ENCODE results near the gene CEPT1. TPM values are rescaled to one million over a fixed set of nuclear protein-coding genes. Genes with fewer than 3 reads are reported as not detected.

CEPT1 gene
- total and polyA plus RNA-seq, 2 donors from 2014 or later: 19.2 to 35.7 TPM

- intact Hi-C loops (cut with DNase I): no loop called here
- Histone ChIP-seq H3K4me3 (ENCODE audit: low read length in 3 of 3) (no peak overlapping the region), H3K27ac (ENCODE audit: low read depth in 2 of 2, low read length in 2 of 2) (no peak overlapping the region), H3K9me3 (ENCODE audit: control insufficient read depth in 2 of 3, insufficient read depth in 1 of 3, low read length in 3 of 3) (no peaks in the 10 kb centered on the region), H3K4me1 (ENCODE audit: control insufficient read depth in 2 of 3, insufficient read depth in 2 of 3, low read depth in 1 of 3, low read length in 3 of 3) (no peaks in the 10 kb centered on the region), H3K27me3 (ENCODE audit: control insufficient read depth, insufficient read depth, low read length) (no peaks in the 10 kb centered on the region), H3K9ac (ENCODE audit: low read length in 3 of 3) (no peak overlapping the region), H3K36me3 (ENCODE audit: control insufficient read depth in 2 of 3, insufficient read depth in 3 of 3, low read length in 3 of 3) (peaks cover 0 to 12% (median 10%) of the 10 kb centered on the region in 3 donors)
- FAIRE-seq (no peak), DNase-seq (no peak)
- no peak for TF ChIP-seq CTCF (IDR thresholded peaks at IDR 0.05; ENCODE audit: borderline replicate concordance, extremely low read depth, insufficient read depth)
Measured at GRCh38 chr1:111172463-111172862, 32.4 kb downstream of the CEPT1 start.

- no peaks in the 10 kb centered on the region for H3K4me1 ChIP-seq (ENCODE audit: control insufficient read depth in 2 of 3, insufficient read depth in 2 of 3, low read depth in 1 of 3, low read length in 3 of 3)
- peaks cover 0 to 8% (median under 1%) of the 10 kb centered on the region in 3 donors for H3K36me3 ChIP-seq (ENCODE audit: control insufficient read depth in 2 of 3, insufficient read depth in 3 of 3, low read length in 3 of 3)
- no peak overlapping the region for H3K4me3 ChIP-seq (ENCODE audit: low read length in 3 of 3)
- H3K27ac ChIP-seq (ENCODE audit: low read depth in 2 of 2, low read length in 2 of 2): no peak overlapping the region
- no peaks in the 10 kb centered on the region for H3K9me3 ChIP-seq (ENCODE audit: control insufficient read depth in 2 of 3, insufficient read depth in 1 of 3, low read length in 3 of 3)
- TF ChIP-seq CTCF (IDR thresholded peaks at IDR 0.05; ENCODE audit: borderline replicate concordance, extremely low read depth, insufficient read depth): no peak
- H3K27me3 ChIP-seq (ENCODE audit: control insufficient read depth, insufficient read depth, low read length): no peaks in the 10 kb centered on the region
- FAIRE-seq (no peak), DNase-seq (no peak)
- intact Hi-C loops (cut with DNase I): no loop called here
- no peak overlapping the region for H3K9ac ChIP-seq (ENCODE audit: low read length in 3 of 3)
Measured at GRCh38 chr1:111174070-111174469, 34.0 kb downstream of the CEPT1 start.

- Histone ChIP-seq H3K27me3 (ENCODE audit: control insufficient read depth, insufficient read depth, low read length) (no peaks in the 10 kb centered on the region), H3K4me1 (ENCODE audit: control insufficient read depth in 2 of 3, insufficient read depth in 2 of 3, low read depth in 1 of 3, low read length in 3 of 3) (no peaks in the 10 kb centered on the region), H3K4me3 (ENCODE audit: low read length in 3 of 3) (no peak overlapping the region), H3K36me3 (ENCODE audit: control insufficient read depth in 2 of 3, insufficient read depth in 3 of 3, low read length in 3 of 3) (peaks cover 0 to 8% (median 0%) of the 10 kb centered on the region in 3 donors), H3K9me3 (ENCODE audit: control insufficient read depth in 2 of 3, insufficient read depth in 1 of 3, low read length in 3 of 3) (no peaks in the 10 kb centered on the region), H3K9ac (ENCODE audit: low read length in 3 of 3) (no peak overlapping the region), H3K27ac (ENCODE audit: low read depth in 2 of 2, low read length in 2 of 2) (no peak overlapping the region)
- intact Hi-C loops (cut with DNase I): no loop called here
- no peak for FAIRE-seq
- DNase-seq: no peak
- no peak for TF ChIP-seq CTCF (IDR thresholded peaks at IDR 0.05; ENCODE audit: borderline replicate concordance, extremely low read depth, insufficient read depth)
Measured at GRCh38 chr1:111175349-111175748, 35.3 kb downstream of the CEPT1 start.

GRCh38 chr1:111176678-111177077, 36.7 kb downstream of the CEPT1 start:
- DNase-seq (no peak), FAIRE-seq (no peak)
- Histone ChIP-seq H3K4me3 (ENCODE audit: low read length in 3 of 3) (no peak overlapping the region), H3K9me3 (ENCODE audit: control insufficient read depth in 2 of 3, insufficient read depth in 1 of 3, low read length in 3 of 3) (no peaks in the 10 kb centered on the region), H3K9ac (ENCODE audit: low read length in 3 of 3) (no peak overlapping the region), H3K36me3 (ENCODE audit: control insufficient read depth in 2 of 3, insufficient read depth in 3 of 3, low read length in 3 of 3) (peaks cover 0 to 8% (median 0%) of the 10 kb centered on the region in 3 donors), H3K27me3 (ENCODE audit: control insufficient read depth, insufficient read depth, low read length) (no peaks in the 10 kb centered on the region), H3K27ac (ENCODE audit: low read depth in 2 of 2, low read length in 2 of 2) (no peak overlapping the region), H3K4me1 (ENCODE audit: control insufficient read depth in 2 of 3, insufficient read depth in 2 of 3, low read depth in 1 of 3, low read length in 3 of 3) (no peaks in the 10 kb centered on the region)
- no peak for TF ChIP-seq CTCF (IDR thresholded peaks at IDR 0.05; ENCODE audit: borderline replicate concordance, extremely low read depth, insufficient read depth)
- intact Hi-C loops (cut with DNase I): no loop called here
